IPS-15b (cell line): ENCODE results near the gene PACSIN3.

ENCODE experiments used
- H3K27me3 ChIP-seq: one replicate; pipeline ENCODE4 v1.6.1; 2013; ENCODE audit warnings: low read length; ENCODE audit not compliant: control insufficient read depth, insufficient read depth
- H3K36me3 ChIP-seq: one replicate; pipeline ENCODE4 v1.6.1; 2013; ENCODE audit warnings: low read length; ENCODE audit not compliant: control insufficient read depth, insufficient read depth
- H3K4me1 ChIP-seq: one replicate; pipeline ENCODE4 v1.6.1; 2013; ENCODE audit warnings: mild to moderate bottlenecking, low read length; ENCODE audit not compliant: control insufficient read depth, insufficient read depth
- H3K4me3 ChIP-seq: one replicate; pipeline ENCODE4 v1.5.1; 2013; ENCODE audit warnings: low read depth, low read length
- H3K9ac ChIP-seq: one replicate; pipeline ENCODE4 v1.6.1; 2013; ENCODE audit warnings: low read depth, mild to moderate bottlenecking, low read length
- H3K9me3 ChIP-seq: one replicate; pipeline ENCODE4 v1.6.1; 2013; ENCODE audit warnings: mild to moderate bottlenecking, low read length; ENCODE audit not compliant: control insufficient read depth, insufficient read depth

The PACSIN3 gene

GRCh38 chr11:47180006-47180787 is 6.0 kb downstream of the PACSIN3 start:
- H3K9me3 ChIP-seq, result no peaks in the 10 kb centered on the region
- H3K9ac ChIP-seq, result no peak overlapping the region
- H3K27me3 ChIP-seq, result no peaks in the 10 kb centered on the region
- H3K36me3 ChIP-seq, result peaks cover 31% of the 10 kb centered on the region
- H3K4me1 ChIP-seq, result peaks cover 15% of the 10 kb centered on the region
- H3K4me3 ChIP-seq, result no peak overlapping the region

DNA sequence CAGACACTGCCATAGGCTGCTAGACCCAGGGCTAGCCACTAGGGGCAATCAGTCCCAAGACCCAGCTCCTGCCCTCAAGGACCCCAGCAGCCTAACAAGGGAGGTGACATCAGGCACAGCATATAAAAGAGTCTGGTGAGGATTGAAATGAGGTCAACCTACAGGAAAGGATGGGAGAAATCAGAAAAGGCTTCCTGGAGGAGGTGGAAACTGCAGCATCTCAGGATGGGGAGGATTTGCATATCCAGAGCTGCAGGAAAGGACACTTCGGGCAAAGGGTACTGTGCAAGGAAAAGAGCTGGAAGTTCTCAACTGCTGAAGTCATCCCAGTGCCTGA is 6.6 kb downstream of the PACSIN3 start:
- Histone ChIP-seq H3K4me1 (peaks cover 12% of the 10 kb centered on the region), H3K9ac (no peak overlapping the region), H3K36me3 (peaks cover 33% of the 10 kb centered on the region), H3K27me3 (no peaks in the 10 kb centered on the region), H3K9me3 (no peaks in the 10 kb centered on the region), H3K4me3 (no peak overlapping the region)

- Histone ChIP-seq H3K9me3 (no peaks in the 10 kb centered on the region), H3K36me3 (peaks cover 35% of the 10 kb centered on the region), H3K4me1 (peaks cover 11% of the 10 kb centered on the region)
Observed at GRCh38 chr11:47178737-47179654, 7.2 kb downstream of the PACSIN3 start.

DNA sequence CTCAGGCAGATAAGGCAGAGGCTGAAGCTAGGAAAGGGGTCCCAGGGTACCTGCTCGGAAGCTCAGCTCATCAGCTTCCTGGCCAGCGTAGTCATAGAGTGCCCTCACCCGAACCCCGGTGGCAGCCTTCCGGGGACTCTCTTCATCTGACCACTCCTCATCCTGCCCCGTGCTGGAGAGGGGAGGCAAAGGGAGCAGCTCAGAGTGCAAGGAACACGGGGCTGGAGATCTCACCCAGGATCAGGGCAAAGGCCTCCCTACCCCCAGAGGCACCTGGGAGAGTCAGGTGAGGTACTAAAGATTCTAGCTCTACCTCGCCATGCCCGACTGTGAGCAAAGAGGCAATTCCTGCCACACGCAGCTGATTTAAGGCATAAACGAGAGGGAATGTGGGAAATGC is 7.9 kb downstream of the PACSIN3 start:
- Histone ChIP-seq H3K4me3 (no peak overlapping the region), H3K9me3 (no peaks in the 10 kb centered on the region), H3K9ac (no peak overlapping the region), H3K27me3 (no peaks in the 10 kb centered on the region), H3K36me3 (peaks cover 38% of the 10 kb centered on the region), H3K4me1 (peaks cover 10% of the 10 kb centered on the region)

More at GRCh38 chr11:47178737-47179654, 7.2 kb downstream of the PACSIN3 start:
- H3K4me3 ChIP-seq, result no peak overlapping the region
- no peak overlapping the region for H3K9ac ChIP-seq
- no peaks in the 10 kb centered on the region for H3K27me3 ChIP-seq

DNA sequence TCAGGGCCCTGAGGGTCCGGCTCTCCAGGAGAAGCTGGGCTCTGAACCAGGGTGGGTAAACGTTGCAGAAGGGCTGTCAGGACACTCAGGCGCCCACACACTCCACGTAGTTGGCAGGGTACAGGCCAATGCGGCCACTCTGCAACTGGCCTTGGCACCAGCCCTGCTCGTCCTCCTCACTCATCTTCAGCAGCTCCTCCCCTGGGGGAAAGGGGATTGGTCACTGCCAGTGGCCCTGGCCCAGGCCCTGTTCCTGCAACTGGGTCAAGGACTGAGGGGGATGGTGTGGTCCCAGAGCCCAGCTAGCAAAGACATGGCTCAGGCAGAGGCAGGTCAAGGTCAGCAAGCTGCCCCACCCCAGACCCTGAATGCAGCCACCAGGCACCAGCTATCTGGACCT is 8.4 kb downstream of the PACSIN3 start:
- peaks cover 10% of the 10 kb centered on the region for H3K4me1 ChIP-seq
- no peaks in the 10 kb centered on the region for H3K27me3 ChIP-seq
- no peak overlapping the region for H3K4me3 ChIP-seq
- no peak overlapping the region for H3K9ac ChIP-seq
- peaks cover 42% of the 10 kb centered on the region for H3K36me3 ChIP-seq
- no peaks in the 10 kb centered on the region for H3K9me3 ChIP-seq

GRCh38 chr11:47177229-47177845 is 8.9 kb downstream of the PACSIN3 start:
- Histone ChIP-seq H3K4me3 (peak overlapping the region; percentile 76), H3K9ac (peak overlapping the region; percentile 47), H3K36me3 (peaks cover 46% of the 10 kb centered on the region), H3K4me1 (peaks cover 10% of the 10 kb centered on the region), H3K27me3 (no peaks in the 10 kb centered on the region), H3K9me3 (no peaks in the 10 kb centered on the region)

DNA sequence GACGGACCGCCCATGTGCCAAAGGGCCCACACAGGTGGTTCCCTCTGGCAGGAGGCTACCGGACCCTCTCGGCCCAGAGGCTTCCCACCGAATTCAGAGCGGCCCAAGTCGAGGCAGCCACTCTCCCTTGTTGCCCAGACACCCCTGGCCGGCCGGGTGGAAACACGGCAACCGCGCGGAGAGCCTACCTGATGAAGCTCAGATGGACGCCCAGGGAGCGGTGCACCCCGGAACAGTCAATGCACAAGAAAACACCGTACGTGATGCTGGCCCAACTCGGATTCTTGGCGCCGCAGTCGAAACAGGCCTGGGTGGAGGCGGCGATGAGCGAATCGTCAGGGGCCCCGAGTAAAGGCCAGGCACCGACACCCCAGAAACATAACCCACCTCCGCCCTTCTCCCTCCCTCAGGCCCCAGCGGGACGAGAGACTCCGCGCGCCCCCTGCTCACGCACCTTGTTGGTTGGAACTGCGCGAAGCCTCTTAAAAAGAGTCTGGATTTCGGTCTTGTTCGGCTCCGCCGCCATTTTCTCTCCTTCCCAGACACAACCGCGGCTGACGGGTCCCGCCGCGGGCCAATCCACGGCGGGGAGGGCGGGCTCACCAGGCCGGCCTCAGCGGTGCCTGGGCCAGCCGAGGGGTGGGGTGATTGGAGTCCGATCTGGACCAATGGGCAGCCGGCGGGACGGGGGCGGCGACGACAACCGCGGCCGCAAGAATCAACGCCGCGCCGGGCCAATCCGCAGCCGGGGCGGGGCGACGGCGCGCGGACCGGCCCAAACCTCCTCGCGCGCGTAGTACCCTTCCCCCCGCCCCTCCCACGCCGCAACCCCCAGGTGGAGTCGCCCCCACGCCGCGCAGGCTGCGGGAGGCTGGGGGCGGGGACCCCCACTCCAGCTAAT is 9.7 kb downstream of the PACSIN3 start, which contains the start of gene ARFGAP2:
Gene ARFGAP2 (minus strand): TSS at position 552 of the 901 bp plus-strand sequence. CDS start 26 bp downstream, at position 526.
- Histone ChIP-seq H3K27me3 (no peaks in the 10 kb centered on the region), H3K9me3 (no peaks in the 10 kb centered on the region), H3K36me3 (peaks cover 53% of the 10 kb centered on the region), H3K9ac (peak within 1 kb of the TSS; percentile 95), H3K4me1 (peaks cover 10% of the 10 kb centered on the region), H3K4me3 (peak within 1 kb of the TSS; percentile 95)

DNA sequence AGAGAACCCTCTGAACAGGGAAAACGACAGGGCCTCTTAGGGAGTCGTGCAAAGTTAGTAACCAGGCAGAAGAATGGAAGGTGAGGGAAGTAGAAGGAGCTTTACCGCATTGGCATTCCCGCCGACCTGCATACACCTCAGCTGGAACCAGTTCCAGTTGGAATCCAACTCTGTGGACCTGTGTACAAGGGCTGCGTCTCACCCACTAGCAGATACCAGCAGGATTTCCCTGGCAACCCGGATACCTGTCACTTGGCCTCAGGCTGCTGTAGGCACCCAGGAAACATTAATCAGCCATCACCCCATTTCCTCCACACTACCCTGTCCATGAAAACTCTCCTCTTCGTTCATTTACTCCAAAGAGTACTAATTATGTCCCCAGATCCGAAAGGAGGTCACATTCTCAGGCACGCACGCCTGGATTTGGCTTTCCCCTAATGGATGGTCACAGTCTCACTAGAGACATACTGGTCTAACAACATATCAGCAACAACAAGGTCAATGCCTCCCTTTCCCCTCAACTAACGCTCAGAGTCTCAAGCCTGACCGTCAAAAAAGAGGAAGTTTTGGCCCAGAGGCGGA is 10.4 kb downstream of the PACSIN3 start:
- H3K36me3 ChIP-seq, result peaks cover 57% of the 10 kb centered on the region
- H3K4me1 ChIP-seq, result peaks cover 10% of the 10 kb centered on the region

GRCh38 chr11:47172740-47173336 is 13.4 kb downstream of the PACSIN3 start:
- peaks cover 42% of the 10 kb centered on the region for H3K36me3 ChIP-seq
- no peaks in the 10 kb centered on the region for H3K27me3 ChIP-seq
- no peak overlapping the region for H3K4me3 ChIP-seq
- H3K4me1 ChIP-seq, result peaks cover 7% of the 10 kb centered on the region
- no peaks in the 10 kb centered on the region for H3K9me3 ChIP-seq
- peak overlapping the region; percentile 37 for H3K9ac ChIP-seq

More for the DNA sequence above, 10.4 kb downstream of the PACSIN3 start:
- Histone ChIP-seq H3K9me3 (no peaks in the 10 kb centered on the region), H3K27me3 (no peaks in the 10 kb centered on the region), H3K9ac (peak overlapping the region; percentile 95), H3K4me3 (peak overlapping the region; percentile 95)

DNA sequence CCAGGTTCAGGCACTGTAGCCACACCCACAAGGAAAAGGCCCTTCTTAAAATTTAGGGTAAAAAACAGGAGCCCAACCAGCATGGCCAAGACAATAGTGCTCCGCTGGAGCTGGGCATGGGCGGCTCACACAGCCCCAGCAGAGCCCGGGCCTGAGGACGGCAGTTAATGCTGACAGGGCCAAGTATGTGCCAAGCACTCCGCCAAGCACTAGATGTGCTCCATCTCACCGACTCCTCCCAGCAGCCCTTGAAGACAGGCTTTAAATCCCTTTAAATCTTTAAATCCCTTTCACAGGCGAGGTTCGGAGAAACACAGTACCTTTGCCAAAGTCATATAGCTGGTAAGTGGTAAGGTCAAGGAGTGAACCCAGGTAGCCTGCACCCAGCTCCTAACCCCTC is 14.4 kb downstream of the PACSIN3 start:
- Histone ChIP-seq H3K4me3 (no peak overlapping the region), H3K36me3 (peaks cover 48% of the 10 kb centered on the region), H3K9ac (no peak overlapping the region), H3K27me3 (no peaks in the 10 kb centered on the region), H3K9me3 (no peaks in the 10 kb centered on the region), H3K4me1 (peaks cover 4% of the 10 kb centered on the region)
